WTC11 (cell line): Measurements from ENCODE around the gene SGCD. TPM values are rescaled to one million over a fixed set of nuclear protein-coding genes. Genes with fewer than 3 reads are reported as not detected.

Source experiments
- ATAC-seq: fragments of 200-7000 bp; cut with Tn5 transposase; 2 replicates; pipeline ENCODE4 v1.10.0; 2021; ENCODE audit warnings: mild to moderate bottlenecking, moderate library complexity
- CTCF ChIA-PET: fragments of 300-600 bp; sonication (Branson Sonifier 250); formaldehyde crosslinking; loops from one replicate; lab custom pipeline; 2021; ENCODE audit warnings: antibody characterized with exemption; lab: Charles Lee
- POLR2A ChIA-PET: fragments of 350-600 bp; sonication (Branson Sonifier 250); formaldehyde crosslinking; loops from one replicate; lab custom pipeline; 2021; ENCODE audit warnings: antibody characterized with exemption; lab: Charles Lee
- DNase-seq: peaks from one replicate; pipeline ENCODE4 v3.0.0; 2021; ENCODE audit warnings: low spot score
- H3K27ac Mint-ChIP-seq: 2 replicates; pipeline ENCODE4 v1.8.0; 2021; ENCODE audit warnings: mixed read lengths
- H3K27me3 Mint-ChIP-seq: 2 replicates; pipeline ENCODE4 v1.8.0; 2021; ENCODE audit warnings: low read depth, mild to moderate bottlenecking, moderate library complexity, mixed read lengths
- H3K36me3 Mint-ChIP-seq: 2 replicates; pipeline ENCODE4 v1.8.0; 2021; ENCODE audit warnings: mixed read lengths
- H3K4me1 Mint-ChIP-seq: 2 replicates; pipeline ENCODE4 v1.8.0; 2022; ENCODE audit warnings: mixed read lengths
- H3K4me3 Mint-ChIP-seq: 2 replicates; pipeline ENCODE4 v1.8.0; 2021; ENCODE audit warnings: mild to moderate bottlenecking, moderate library complexity, mixed read lengths
- H3K9me3 Mint-ChIP-seq: 2 replicates; pipeline ENCODE4 v1.8.0; 2021; ENCODE audit warnings: mixed read lengths
- ARID4B ChIP-seq: sonication (generic); formaldehyde crosslinking; IDR thresholded peaks from 2 replicates; pipeline ENCODE4 v1.8.0; 2023; ENCODE audit warnings: missing genetic modification reagents, mild to moderate bottlenecking, borderline replicate concordance
- CBFB ChIP-seq: sonication (generic); formaldehyde crosslinking; IDR thresholded peaks from 2 replicates; pipeline ENCODE4 v1.8.1; 2022; ENCODE audit warnings: mild to moderate bottlenecking, low read depth, missing genetic modification reagents
- E2F1 ChIP-seq: sonication (generic); formaldehyde crosslinking; IDR thresholded peaks from 2 replicates; pipeline ENCODE4 v1.8.0; 2022; ENCODE audit warnings: mild to moderate bottlenecking, missing genetic modification reagents
- FOXP1 ChIP-seq: sonication (generic); formaldehyde crosslinking; IDR thresholded peaks from 2 replicates; pipeline ENCODE4 v1.8.0; 2022; ENCODE audit warnings: missing genetic modification reagents, mild to moderate bottlenecking, moderate library complexity, borderline replicate concordance
- GTF2I ChIP-seq: fragments of 250-450 bp; sonication (Bioruptor Pico); conservative IDR thresholded peaks from 2 replicates; pipeline ENCODE4 v1.4.0; 2021; ENCODE audit warnings: mild to moderate bottlenecking
- HMGXB4 ChIP-seq: sonication (generic); formaldehyde crosslinking; IDR thresholded peaks from 2 replicates; pipeline ENCODE4 v1.8.1; 2023; ENCODE audit warnings: mild to moderate bottlenecking, moderate library complexity, missing genetic modification reagents
- IRF2 ChIP-seq: sonication (generic); formaldehyde crosslinking; IDR thresholded peaks from 2 replicates; pipeline ENCODE4 v1.8.0; 2022; ENCODE audit warnings: low read depth, missing genetic modification reagents, borderline replicate concordance
- MXD4 ChIP-seq: fragments of 250-450 bp; sonication (Bioruptor Pico); IDR thresholded peaks from 2 replicates; pipeline ENCODE4 v1.8.0; 2021; ENCODE audit warnings: mild to moderate bottlenecking, moderate library complexity, borderline replicate concordance
- NR2C2 ChIP-seq: sonication (generic); formaldehyde crosslinking; IDR thresholded peaks from 2 replicates; pipeline ENCODE4 v1.8.0; 2022; ENCODE audit warnings: mild to moderate bottlenecking, missing genetic modification reagents
- OVOL2 ChIP-seq: fragments of 250-450 bp; sonication (Bioruptor Pico); IDR thresholded peaks from 2 replicates; pipeline ENCODE4 v1.9.0; 2021; ENCODE audit warnings: mild to moderate bottlenecking, borderline replicate concordance
- PRDM15 ChIP-seq: sonication (generic); formaldehyde crosslinking; IDR thresholded peaks from 2 replicates; pipeline ENCODE4 v1.8.0; 2022; ENCODE audit warnings: missing genetic modification reagents
- PREB ChIP-seq: sonication (generic); formaldehyde crosslinking; IDR thresholded peaks from 2 replicates; pipeline ENCODE4 v1.8.1; 2022; ENCODE audit warnings: mild to moderate bottlenecking, missing genetic modification reagents, moderate library complexity, borderline replicate concordance
- SOX15 ChIP-seq: fragments of 250-450 bp; sonication (Bioruptor Pico); IDR thresholded peaks from 2 replicates; pipeline ENCODE4 v1.9.0; 2021; ENCODE audit warnings: mild to moderate bottlenecking
- TP53 ChIP-seq: sonication (generic); formaldehyde crosslinking; IDR thresholded peaks from 2 replicates; pipeline ENCODE4 v1.8.1; 2023; ENCODE audit warnings: mild to moderate bottlenecking, missing genetic modification reagents
- USF1 ChIP-seq: sonication (generic); formaldehyde crosslinking; IDR thresholded peaks from 2 replicates; pipeline ENCODE4 v1.8.0; 2022; ENCODE audit warnings: mild to moderate bottlenecking, missing genetic modification reagents
- ZBTB21 ChIP-seq: sonication (generic); formaldehyde crosslinking; IDR thresholded peaks from 2 replicates; pipeline ENCODE4 v1.8.1; 2023; ENCODE audit warnings: mild to moderate bottlenecking, missing genetic modification reagents, borderline replicate concordance
- ZMAT4 ChIP-seq: fragments of 250-450 bp; sonication (Bioruptor Pico); IDR thresholded peaks from 2 replicates; pipeline ENCODE4 v1.9.0; 2021; ENCODE audit warnings: mild to moderate bottlenecking
- ZNF396 ChIP-seq: fragments of 250-450 bp; sonication (Bioruptor Pico); IDR thresholded peaks from 2 replicates; pipeline ENCODE4 v1.8.0; 2021; ENCODE audit warnings: mild to moderate bottlenecking, moderate library complexity, borderline replicate concordance
- total RNA-seq: library from RNA; stranded (reverse); gene quantifications from 3 replicates; pipeline ENCODE4 v1.2.3, GENCODE V29; 2021

Gene SGCD
- total RNA-seq, 1 experiment from 2014 or later, result 0.33 TPM

GRCh38 chr5:156491766-156492165 is 164.8 kb downstream of the SGCD start:
- ATAC-seq (no peak), DNase-seq (no peak)
- POLR2A ChIA-PET, result no interaction called here

GRCh38 chr5:156496291-156496690 is 169.3 kb downstream of the SGCD start:
- Mint-ChIP-seq H3K27me3 (no peaks in the 10 kb centered on the region), H3K4me1 (peaks cover 4% of the 10 kb centered on the region; the same call in 1 of the 2 replicates), H3K27ac (no peak overlapping the region), H3K36me3 (no peaks in the 10 kb centered on the region), H3K4me3 (no peak overlapping the region), H3K9me3 (no peaks in the 10 kb centered on the region)
- ATAC-seq, result no peak
- ChIA-PET CTCF (no interaction called here), POLR2A (no interaction called here)
- DNase-seq, result no peak
- TF ChIP-seq CBFB (CRISPR knock-in tag), result no peak
- TF ChIP-seq USF1 (CRISPR knock-in tag), result no peak
- no peak for TF ChIP-seq OVOL2 (CRISPR knock-in tag)
- no peak for TF ChIP-seq SOX15 (CRISPR knock-in tag)
- no peak for TF ChIP-seq ZBTB21 (CRISPR knock-in tag)
- no peak for TF ChIP-seq TP53 (CRISPR knock-in tag)
- no peak for TF ChIP-seq E2F1
- no peak for TF ChIP-seq FOXP1 (CRISPR knock-in tag)
- no peak for TF ChIP-seq ARID4B (CRISPR knock-in tag)
- TF ChIP-seq HMGXB4 (CRISPR knock-in tag), result no peak
- no peak for TF ChIP-seq ZNF396
- TF ChIP-seq PREB (CRISPR knock-in tag), result no peak
- TF ChIP-seq IRF2 (CRISPR knock-in tag), result no peak

More at GRCh38 chr5:156491766-156492165, 164.8 kb downstream of the SGCD start:
- TF ChIP-seq ZBTB21 (CRISPR knock-in tag) (no peak), MXD4 (CRISPR knock-in tag) (no peak), PRDM15 (CRISPR knock-in tag) (no peak), GTF2I (no peak), ZMAT4 (no peak), NR2C2 (no peak)
- Mint-ChIP-seq H3K27me3 (no peaks in the 10 kb centered on the region), H3K4me1 (no peaks in the 10 kb centered on the region), H3K36me3 (no peaks in the 10 kb centered on the region), H3K27ac (no peak overlapping the region), H3K9me3 (no peaks in the 10 kb centered on the region), H3K4me3 (no peak overlapping the region)
- CTCF ChIA-PET, result no interaction called here
